Measurements from ENCODE around the gene ITPK1. TPM values are rescaled to one million over a fixed set of nuclear protein-coding genes. Genes with fewer than 3 reads are reported as not detected.

ITPK1 gene
- total RNA-seq, 4 donors from 2014 or later = 19.7 to 97.7 (median 26.5) TPM

- Histone ChIP-seq H3K4me1 (peaks cover 4 to 12% of the 10 kb centered on the region in 2 donors), H3K4me3 (no peak overlapping the region), H3K9me3 (no peaks in the 10 kb centered on the region), H3K27me3 (no peaks in the 10 kb centered on the region), H3K27ac (peak overlapping the region; percentile 59 to 63), H3K36me3 (no peaks in the 10 kb centered on the region)
- no peak for DNase-seq
- intact Hi-C loops (cut with DNase I; ENCODE audit: low total_unique reads) = no loop called here
- no peak for TF ChIP-seq POLR2A (IDR thresholded peaks at IDR 0.05)
- no peak for TF ChIP-seq CTCF (IDR thresholded peaks at IDR 0.05)
Observed at GRCh38 chr14:92987148-92987570, 128.6 kb downstream of the ITPK1 start.

GRCh38 chr14:92986254-92987147 lies 129.2 kb downstream of the ITPK1 start:
- Histone ChIP-seq H3K4me1 (peaks cover 4 to 12% of the 10 kb centered on the region in 2 donors), H3K36me3 (no peaks in the 10 kb centered on the region), H3K4me3 (no peak overlapping the region), H3K9me3 (no peaks in the 10 kb centered on the region), H3K27me3 (no peaks in the 10 kb centered on the region), H3K27ac (peak overlapping the region; percentile 59 to 63)
- TF ChIP-seq CTCF (IDR thresholded peaks at IDR 0.05) (no peak), POLR2A (IDR thresholded peaks at IDR 0.05) (no peak)
- intact Hi-C loops (cut with DNase I; ENCODE audit: low total_unique reads) = no loop called here
- no peak for DNase-seq

GRCh38 chr14:92985521-92985920 lies 130.2 kb downstream of the ITPK1 start:
- peak overlapping the region; percentile 59 to 63 for H3K27ac ChIP-seq
- H3K4me1 ChIP-seq = peaks cover 4 to 12% of the 10 kb centered on the region in 2 donors

DNA sequence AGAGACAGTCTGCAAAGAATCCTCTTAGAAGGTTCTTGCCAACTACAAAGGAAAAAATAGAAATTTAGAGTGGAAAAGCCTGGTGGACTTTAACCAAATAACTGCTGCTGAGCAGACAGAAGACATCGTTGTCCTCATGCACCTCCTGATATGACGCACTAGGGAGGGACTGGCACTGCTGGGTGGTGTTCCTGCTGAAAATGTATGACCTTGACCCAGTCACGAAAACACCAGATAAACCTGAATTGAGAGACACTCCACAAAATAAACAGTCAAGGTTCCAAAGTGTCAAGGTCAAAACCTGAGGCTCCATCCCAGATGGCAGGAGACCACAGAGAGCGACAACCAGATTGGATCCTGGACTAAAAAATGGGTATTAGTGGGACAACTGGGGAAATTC lies 130.8 kb downstream of the ITPK1 start:
- no peak for DNase-seq
- Histone ChIP-seq H3K36me3 (no peaks in the 10 kb centered on the region), H3K4me1 (peaks cover 4 to 12% of the 10 kb centered on the region in 2 donors), H3K27me3 (no peaks in the 10 kb centered on the region), H3K4me3 (no peak overlapping the region), H3K27ac (no peak overlapping the region), H3K9me3 (no peaks in the 10 kb centered on the region)
- no peak for TF ChIP-seq POLR2A (IDR thresholded peaks at IDR 0.05)
- TF ChIP-seq CTCF (IDR thresholded peaks at IDR 0.05) = no peak
- intact Hi-C loops (cut with DNase I; ENCODE audit: low total_unique reads) = no loop called here

More at GRCh38 chr14:92985521-92985920, 130.2 kb downstream of the ITPK1 start:
- no peaks in the 10 kb centered on the region for H3K27me3 ChIP-seq
- H3K4me3 ChIP-seq = no peak overlapping the region
- H3K9me3 ChIP-seq = no peaks in the 10 kb centered on the region
- no peaks in the 10 kb centered on the region for H3K36me3 ChIP-seq
- no peak for DNase-seq
- TF ChIP-seq CTCF (IDR thresholded peaks at IDR 0.05) (no peak), POLR2A (IDR thresholded peaks at IDR 0.05) (no peak)
- intact Hi-C loops (cut with DNase I; ENCODE audit: low total_unique reads) = no loop called here

DNA sequence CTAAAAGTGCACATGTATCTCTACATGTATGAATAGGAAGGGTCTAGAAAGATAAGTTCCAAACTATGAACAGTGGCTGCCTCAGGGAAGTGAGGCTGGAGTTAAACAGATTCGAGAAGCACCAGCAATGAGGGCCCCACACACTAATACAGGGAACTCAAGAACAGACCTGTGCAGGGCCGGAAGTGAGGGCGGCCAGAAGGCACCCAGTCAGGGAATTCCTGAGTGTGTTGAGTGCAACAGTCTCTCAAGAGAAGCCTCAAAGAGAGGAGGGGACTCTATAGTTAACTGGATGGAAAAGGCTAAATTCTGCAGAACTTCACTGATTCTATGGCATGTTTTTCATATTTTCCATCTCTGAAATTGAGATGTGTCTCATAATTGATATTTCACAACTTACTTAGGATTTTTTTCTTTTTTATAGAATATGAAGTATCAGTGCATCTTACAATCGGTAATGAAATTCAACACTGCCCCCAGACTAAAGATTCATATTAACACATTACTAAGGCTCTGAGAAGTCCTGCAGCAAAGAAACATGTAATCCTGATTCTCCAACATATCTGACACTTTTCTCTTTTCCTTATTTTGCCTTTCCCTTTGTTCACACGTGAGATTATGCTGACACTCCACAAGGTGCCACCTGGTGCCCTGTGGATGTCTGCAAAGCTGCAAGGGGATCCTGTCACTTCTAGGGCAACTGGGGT lies 131.5 kb downstream of the ITPK1 start:
- Histone ChIP-seq H3K27me3 (no peaks in the 10 kb centered on the region), H3K27ac (no peak overlapping the region), H3K4me3 (no peak overlapping the region), H3K9me3 (no peaks in the 10 kb centered on the region), H3K36me3 (no peaks in the 10 kb centered on the region), H3K4me1 (peaks cover 4 to 12% of the 10 kb centered on the region in 2 donors)
- TF ChIP-seq POLR2A (IDR thresholded peaks at IDR 0.05) (no peak), CTCF (IDR thresholded peaks at IDR 0.05) (no peak)
- no peak for DNase-seq
- intact Hi-C loops (cut with DNase I; ENCODE audit: low total_unique reads) = no loop called here
